Progenitor cell of endocrine pancreas (in vitro differentiated cells): Measurements from ENCODE around the gene TNRC6B. TPM values are rescaled to one million over a fixed set of nuclear protein-coding genes. Genes with fewer than 3 reads are reported as not detected.

Experiments
- DNase-seq: peaks from one replicate; pipeline ENCODE4 v3.0.0; 2021; ENCODE audit warnings: low spot score; ENCODE audit not compliant: unreplicated experiment
- H3K27ac Mint-ChIP-seq: 2 replicates; pipeline ENCODE4 v1.8.0; 2021; ENCODE audit warnings: mild to moderate bottlenecking, moderate library complexity, mixed read lengths
- H3K27me3 Mint-ChIP-seq: 2 replicates; pipeline ENCODE4 v1.8.0; 2021; ENCODE audit warnings: mixed read lengths
- H3K36me3 Mint-ChIP-seq: 2 replicates; pipeline ENCODE4 v1.8.0; 2022; ENCODE audit warnings: mixed read lengths; ENCODE audit not compliant: insufficient read depth
- H3K4me1 Mint-ChIP-seq: 2 replicates; pipeline ENCODE4 v1.8.0; 2021; ENCODE audit warnings: low read depth, mixed read lengths
- H3K4me3 Mint-ChIP-seq: 2 replicates; pipeline ENCODE4 v1.8.0; 2021; ENCODE audit warnings: low read depth, mild to moderate bottlenecking, moderate library complexity, mixed read lengths
- H3K9me3 Mint-ChIP-seq: 2 replicates; pipeline ENCODE4 v1.8.0; 2021; ENCODE audit warnings: low read depth, mixed read lengths
- long read RNA-seq: library from polyadenylated mRNA; unstranded; transcript quantifications from one replicate; pipeline ENCODE4 v2.0.0, GENCODE V29; 2020
- total RNA-seq: library from RNA; stranded (reverse); gene quantifications from 2 replicates; pipeline ENCODE4 v1.2.1, GENCODE V29; 2021
- TF ChIP-seq, protein P1 (sequence below): fragments of 200-600 bp; sonication (generic); IDR thresholded peaks from one replicate; pipeline ENCODE4 v1.5.0; 2021; ENCODE audit warnings: antibody characterized with exemption, mild to moderate bottlenecking; ENCODE audit not compliant: unreplicated experiment

The TNRC6B gene, protein sequence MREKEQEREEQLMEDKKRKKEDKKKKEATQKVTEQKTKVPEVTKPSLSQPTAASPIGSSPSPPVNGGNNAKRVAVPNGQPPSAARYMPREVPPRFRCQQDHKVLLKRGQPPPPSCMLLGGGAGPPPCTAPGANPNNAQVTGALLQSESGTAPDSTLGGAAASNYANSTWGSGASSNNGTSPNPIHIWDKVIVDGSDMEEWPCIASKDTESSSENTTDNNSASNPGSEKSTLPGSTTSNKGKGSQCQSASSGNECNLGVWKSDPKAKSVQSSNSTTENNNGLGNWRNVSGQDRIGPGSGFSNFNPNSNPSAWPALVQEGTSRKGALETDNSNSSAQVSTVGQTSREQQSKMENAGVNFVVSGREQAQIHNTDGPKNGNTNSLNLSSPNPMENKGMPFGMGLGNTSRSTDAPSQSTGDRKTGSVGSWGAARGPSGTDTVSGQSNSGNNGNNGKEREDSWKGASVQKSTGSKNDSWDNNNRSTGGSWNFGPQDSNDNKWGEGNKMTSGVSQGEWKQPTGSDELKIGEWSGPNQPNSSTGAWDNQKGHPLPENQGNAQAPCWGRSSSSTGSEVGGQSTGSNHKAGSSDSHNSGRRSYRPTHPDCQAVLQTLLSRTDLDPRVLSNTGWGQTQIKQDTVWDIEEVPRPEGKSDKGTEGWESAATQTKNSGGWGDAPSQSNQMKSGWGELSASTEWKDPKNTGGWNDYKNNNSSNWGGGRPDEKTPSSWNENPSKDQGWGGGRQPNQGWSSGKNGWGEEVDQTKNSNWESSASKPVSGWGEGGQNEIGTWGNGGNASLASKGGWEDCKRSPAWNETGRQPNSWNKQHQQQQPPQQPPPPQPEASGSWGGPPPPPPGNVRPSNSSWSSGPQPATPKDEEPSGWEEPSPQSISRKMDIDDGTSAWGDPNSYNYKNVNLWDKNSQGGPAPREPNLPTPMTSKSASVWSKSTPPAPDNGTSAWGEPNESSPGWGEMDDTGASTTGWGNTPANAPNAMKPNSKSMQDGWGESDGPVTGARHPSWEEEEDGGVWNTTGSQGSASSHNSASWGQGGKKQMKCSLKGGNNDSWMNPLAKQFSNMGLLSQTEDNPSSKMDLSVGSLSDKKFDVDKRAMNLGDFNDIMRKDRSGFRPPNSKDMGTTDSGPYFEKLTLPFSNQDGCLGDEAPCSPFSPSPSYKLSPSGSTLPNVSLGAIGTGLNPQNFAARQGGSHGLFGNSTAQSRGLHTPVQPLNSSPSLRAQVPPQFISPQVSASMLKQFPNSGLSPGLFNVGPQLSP (N-terminal part only)
- total RNA-seq: 65.8 and 73.2 TPM in 2 replicates
- long read RNA-seq, transcript TNRC6B-208 (2 exons, 564 nt): major isoform, 7 of 66 reads
- long read RNA-seq, partial matches to known transcripts: 30 of 66 reads
- long read RNA-seq, other reads (novel, unspliced or antisense): 29 of 66 reads

DNA sequence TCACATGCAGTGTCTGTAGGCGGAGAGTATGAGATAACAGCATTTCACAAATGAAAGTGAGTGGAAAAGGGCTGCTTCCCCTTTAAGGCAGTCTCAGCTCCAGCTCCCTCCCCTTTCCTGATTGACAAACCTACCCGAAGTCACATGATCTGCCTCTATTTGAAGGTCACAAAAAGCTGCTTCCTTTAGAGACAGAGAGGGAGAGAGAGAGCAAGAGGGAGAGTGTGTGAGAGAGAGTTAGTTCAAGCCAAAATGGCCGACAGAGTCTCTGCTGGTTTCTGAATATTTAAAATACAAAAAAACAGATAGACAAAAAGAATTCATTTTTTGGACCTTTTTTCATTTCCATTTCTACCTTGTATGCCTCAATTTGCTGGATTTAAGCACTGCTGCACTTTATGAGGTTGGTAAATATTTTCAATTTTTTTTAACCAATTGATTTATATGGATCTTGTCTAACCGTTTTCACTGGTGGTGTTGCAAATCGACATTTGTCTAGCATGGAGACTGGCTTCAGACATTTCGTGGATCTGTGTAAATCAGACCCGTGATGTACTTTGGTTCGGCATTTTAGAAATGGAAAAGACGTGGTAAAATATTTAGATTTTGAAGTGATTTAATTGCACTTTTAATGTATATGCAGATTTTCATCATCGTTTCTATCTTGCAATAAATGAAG, at the start of gene TNRC6B:
TSS of gene TNRC6B (plus strand) at position 188 of the 679 bp plus-strand sequence. CDS start at position 399, 211 bp downstream.
- Mint-ChIP-seq H3K4me3 (peak within 1 kb of the TSS; percentile 96), H3K27me3 (no peaks in the 10 kb centered on the region), H3K9me3 (no peaks in the 10 kb centered on the region), H3K36me3 (no peaks in the 10 kb centered on the region), H3K27ac (peak within 1 kb of the TSS; percentile 98), H3K4me1 (peaks cover 41% of the 10 kb centered on the region)
- peak; percentile 43 for DNase-seq
- TF ChIP-seq, protein P1, sequence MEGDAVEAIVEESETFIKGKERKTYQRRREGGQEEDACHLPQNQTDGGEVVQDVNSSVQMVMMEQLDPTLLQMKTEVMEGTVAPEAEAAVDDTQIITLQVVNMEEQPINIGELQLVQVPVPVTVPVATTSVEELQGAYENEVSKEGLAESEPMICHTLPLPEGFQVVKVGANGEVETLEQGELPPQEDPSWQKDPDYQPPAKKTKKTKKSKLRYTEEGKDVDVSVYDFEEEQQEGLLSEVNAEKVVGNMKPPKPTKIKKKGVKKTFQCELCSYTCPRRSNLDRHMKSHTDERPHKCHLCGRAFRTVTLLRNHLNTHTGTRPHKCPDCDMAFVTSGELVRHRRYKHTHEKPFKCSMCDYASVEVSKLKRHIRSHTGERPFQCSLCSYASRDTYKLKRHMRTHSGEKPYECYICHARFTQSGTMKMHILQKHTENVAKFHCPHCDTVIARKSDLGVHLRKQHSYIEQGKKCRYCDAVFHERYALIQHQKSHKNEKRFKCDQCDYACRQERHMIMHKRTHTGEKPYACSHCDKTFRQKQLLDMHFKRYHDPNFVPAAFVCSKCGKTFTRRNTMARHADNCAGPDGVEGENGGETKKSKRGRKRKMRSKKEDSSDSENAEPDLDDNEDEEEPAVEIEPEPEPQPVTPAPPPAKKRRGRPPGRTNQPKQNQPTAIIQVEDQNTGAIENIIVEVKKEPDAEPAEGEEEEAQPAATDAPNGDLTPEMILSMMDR: no peak

GRCh38 chr22:40128989-40129388, 48.7 kb upstream of the TNRC6B start:
- no peak overlapping the region for H3K4me3 Mint-ChIP-seq
- H3K27ac Mint-ChIP-seq: no peak overlapping the region
- H3K36me3 Mint-ChIP-seq: peaks cover 19% of the 10 kb centered on the region
- H3K27me3 Mint-ChIP-seq: no peaks in the 10 kb centered on the region
- no peaks in the 10 kb centered on the region for H3K4me1 Mint-ChIP-seq
- DNase-seq: no peak
- peaks cover 4% of the 10 kb centered on the region for H3K9me3 Mint-ChIP-seq
- TF ChIP-seq, protein P1: no peak

GRCh38 chr22:40137132-40137531, 40.6 kb upstream of the TNRC6B start:
- H3K36me3 Mint-ChIP-seq: peaks cover 9% of the 10 kb centered on the region
- H3K4me3 Mint-ChIP-seq: no peak overlapping the region
- H3K27ac Mint-ChIP-seq: no peak overlapping the region
- TF ChIP-seq, protein P1: no peak
- H3K9me3 Mint-ChIP-seq: no peaks in the 10 kb centered on the region
- DNase-seq: no peak
- peaks cover 10% of the 10 kb centered on the region for H3K4me1 Mint-ChIP-seq
- no peaks in the 10 kb centered on the region for H3K27me3 Mint-ChIP-seq

GRCh38 chr22:40138866-40139265, 38.9 kb upstream of the TNRC6B start:
- no peak for DNase-seq
- no peaks in the 10 kb centered on the region for H3K9me3 Mint-ChIP-seq
- H3K4me3 Mint-ChIP-seq: no peak overlapping the region
- no peak overlapping the region for H3K27ac Mint-ChIP-seq
- peaks cover 8% of the 10 kb centered on the region for H3K36me3 Mint-ChIP-seq
- H3K4me1 Mint-ChIP-seq: peaks cover 10% of the 10 kb centered on the region
- TF ChIP-seq, protein P1: no peak
- no peaks in the 10 kb centered on the region for H3K27me3 Mint-ChIP-seq
